HepG2 (cell line): ENCODE results near the gene KDELR3. TPM values are rescaled to one million over a fixed set of nuclear protein-coding genes. Genes with fewer than 3 reads are reported as not detected.

Source experiments
- ATAC-seq: fragments of 200-7000 bp; cut with Tn5 transposase; 3 replicates; pipeline ENCODE4 v1.9.1; 2020; ENCODE audit warnings: mild to moderate bottlenecking, moderate library complexity
- BruUV-seq: library from RNA; stranded (reverse); fragments of 400-500 nt; replicated peaks from 2 replicates; lab custom pipeline; 2021; lab: Mats Ljungman, UMichigan
- CTCF ChIA-PET: fragments of 300-600 bp; formaldehyde crosslinking; extraction: SDS; loops from one replicate; lab custom pipeline; 2021; ENCODE audit warnings: low total read pairs, inconsistent platforms, low intra/inter-chr PET ratio; lab: Yijun Ruan, JAX
- POLR2A ChIA-PET: fragments of 350-600 bp; sonication (Branson Sonifier 250); formaldehyde crosslinking; loops from one replicate; lab custom pipeline; 2020; ENCODE audit warnings: antibody characterized with exemption, inconsistent platforms; lab: Yijun Ruan, JAX
- DNase-seq: peaks from one replicate; pipeline ENCODE4 v3.0.0-alpha.2; 2015; ENCODE audit warnings: low spot score
- FAIRE-seq: peaks from 3 replicates; lab custom pipeline; 2011; peaks lifted over from hg19 to GRCh38; lab: Jason Lieb, UNC
- H2AFZ ChIP-seq: one replicate; pipeline ENCODE4 v1.6.1; 2011; ENCODE audit warnings: low read length, inconsistent platforms
- H3K27ac ChIP-seq: fragments of 300-600 bp; 3 replicates; pipeline ENCODE4 v1.8.0; 2011; ENCODE audit warnings: mixed run types, mild to moderate bottlenecking, mixed read lengths, low read length, inconsistent platforms; ENCODE audit not compliant: insufficient read depth; ENCODE audit errors: extremely low read length
- H3K27me3 ChIP-seq, 2 experiments: fragments of 200-600 bp in 1 of 2; 2 replicates in 1 of 2; 3 replicates in 1 of 2; pipeline versions ENCODE4 v1.6.0 to v1.8.0; 2011; ENCODE audit warnings: low read length in 2 of 2, mild to moderate bottlenecking in 2 of 2, moderate library complexity in 2 of 2, inconsistent platforms in 1 of 2; ENCODE audit not compliant: insufficient read depth in 2 of 2, control insufficient read depth in 1 of 2
- H3K36me3 ChIP-seq, 2 experiments: fragments of 200-600 bp in 1 of 2; replicated peaks in 1 of 2; 2 replicates in 1 of 2; 3 replicates in 1 of 2; pipeline versions ENCODE4 v1.5.1 to v1.8.0; 2011; ENCODE audit warnings: low read length in 2 of 2, inconsistent platforms in 1 of 2; ENCODE audit not compliant: insufficient read depth in 2 of 2, control insufficient read depth in 1 of 2
- H3K4me1 ChIP-seq: 2 replicates; pipeline ENCODE4 v1.5.1; 2012; ENCODE audit warnings: low read length, inconsistent platforms; ENCODE audit not compliant: insufficient read depth
- H3K4me2 ChIP-seq: 2 replicates; pipeline ENCODE4 v1.6.0; 2011; ENCODE audit warnings: low read depth, low read length, inconsistent platforms
- H3K4me3 ChIP-seq, 3 experiments: fragments of 200-600 bp in 1 of 3; sonication (generic), shearing (Covaris generic) in 1 of 3; replicated peaks in 1 of 3; 2 replicates each; pipeline ENCODE4 v1.5.1; 2011 to 2016; ENCODE audit warnings: low read length in 3 of 3, inconsistent platforms in 2 of 3, low read depth in 2 of 3, mild to moderate bottlenecking in 2 of 3, control low read depth in 1 of 3, mixed read lengths in 1 of 3; ENCODE audit not compliant: insufficient read depth in 1 of 3
- H3K79me2 ChIP-seq: one replicate; pipeline ENCODE4 v1.6.1; 2011; ENCODE audit warnings: low read length, inconsistent platforms; ENCODE audit not compliant: insufficient read depth
- H3K9ac ChIP-seq: 2 replicates; pipeline ENCODE4 v1.6.0; 2011; ENCODE audit warnings: mild to moderate bottlenecking, low read depth, low read length, inconsistent platforms; ENCODE audit not compliant: insufficient read depth
- H3K9me3 ChIP-seq: 2 replicates; pipeline ENCODE4 v1.5.1; 2012; ENCODE audit warnings: mild to moderate bottlenecking, low read length
- H4K20me1 ChIP-seq: 2 replicates; pipeline ENCODE4 v1.6.0; 2011; ENCODE audit warnings: inconsistent platforms, mild to moderate bottlenecking, low read length, moderate library complexity; ENCODE audit not compliant: insufficient read depth
- AFF4 ChIP-seq: sonication (generic); formaldehyde crosslinking; IDR thresholded peaks from 2 replicates; pipeline ENCODE4 v1.4.0; 2020; ENCODE audit warnings: missing genetic modification reagents
- ARID4A ChIP-seq: sonication (generic); formaldehyde crosslinking; IDR thresholded peaks from 2 replicates; pipeline ENCODE4 v1.5.0; 2020; ENCODE audit warnings: mild to moderate bottlenecking, missing genetic modification reagents, borderline replicate concordance
- ATF7-NPFF ChIP-seq: sonication (generic); formaldehyde crosslinking; IDR thresholded peaks from 2 replicates; pipeline ENCODE4 v1.8.1; 2023; ENCODE audit warnings: mild to moderate bottlenecking, low read depth, missing genetic modification reagents, moderate library complexity
- CCDC6 ChIP-seq: sonication (generic); formaldehyde crosslinking; IDR thresholded peaks from 2 replicates; pipeline ENCODE4 v1.8.1; 2022; ENCODE audit warnings: mild to moderate bottlenecking, missing genetic modification reagents, moderate library complexity
- CHD2 ChIP-seq: IDR thresholded peaks from 2 replicates; pipeline ENCODE4 v1.6.1; 2011; ENCODE audit warnings: low read depth, low read length, improper control_type of control experiment
- ELF1 ChIP-seq: sonication (generic); formaldehyde crosslinking; IDR thresholded peaks from 2 replicates; pipeline ENCODE4 v1.4.0; 2020; ENCODE audit warnings: missing genetic modification reagents
- HDAC2 ChIP-seq: sonication (generic); formaldehyde crosslinking; IDR thresholded peaks from 2 replicates; pipeline ENCODE4 v1.4.0; 2020; ENCODE audit warnings: missing genetic modification reagents
- HNF1B ChIP-seq: sonication (generic); formaldehyde crosslinking; IDR thresholded peaks from 2 replicates; pipeline ENCODE4 v1.5.1; 2020; ENCODE audit warnings: mild to moderate bottlenecking, moderate library complexity, missing genetic modification reagents
- HOXA9 ChIP-seq: sonication (generic); formaldehyde crosslinking; IDR thresholded peaks from 2 replicates; pipeline ENCODE4 v1.8.1; 2022; ENCODE audit warnings: missing genetic modification reagents, mild to moderate bottlenecking, moderate library complexity, borderline replicate concordance
- MED13 ChIP-seq: sonication (generic); formaldehyde crosslinking; IDR thresholded peaks from 2 replicates; pipeline ENCODE4 v1.5.0; 2020; ENCODE audit warnings: missing genetic modification reagents
- NFKBIZ ChIP-seq: IDR thresholded peaks from 2 replicates; pipeline ENCODE4 v1.6.1; 2018; ENCODE audit warnings: missing genetic modification reagents, missing compliant biosample characterization
- SOX5 ChIP-seq: IDR thresholded peaks from 2 replicates; pipeline ENCODE4 v1.6.1; 2016; ENCODE audit warnings: borderline replicate concordance
- THAP11 ChIP-seq: IDR thresholded peaks from 2 replicates; pipeline ENCODE4 v1.6.1; 2016; ENCODE audit warnings: missing biosample characterization, missing genetic modification reagents
- XRCC5 ChIP-seq: fragments of 200-400 bp; formaldehyde crosslinking; optimal IDR thresholded peaks from 2 replicates; pipeline ENCODE3; 2017; ENCODE audit warnings: mild to moderate bottlenecking, low read length
- ZNF274 ChIP-seq: sonication (generic); formaldehyde crosslinking; IDR thresholded peaks from 2 replicates; pipeline ENCODE4 v1.5.1; 2020; ENCODE audit warnings: mild to moderate bottlenecking, missing genetic modification reagents
- ZNF747 ChIP-seq: sonication (generic); formaldehyde crosslinking; IDR thresholded peaks from 2 replicates; pipeline ENCODE4 v1.8.1; 2023; ENCODE audit warnings: missing genetic modification reagents, mild to moderate bottlenecking, borderline replicate concordance
- WGBS: methylation state at CpG from one replicate; pipeline ENCODE4 v1.1.6; 2017; ENCODE audit warnings: low lambda C conversion rate; 5-methylcytosine and 5-hydroxymethylcytosine counted together
- in situ Hi-C: cut with HindIII; loops from 2 replicates; pipeline ENCODE4 v1.10.0; 2017; ENCODE audit warnings: low pct_unique_long_range_greater_than_20kb; ENCODE audit not compliant: extremely low pct_ligation_motif_present
- intact Hi-C: fragments of 100-400 bp; cut with micrococcal nuclease; formaldehyde crosslinking; loops from one replicate; pipeline ENCODE4 v1.10.0; 2022; ENCODE audit not compliant: unreplicated experiment
- polyA plus RNA-seq, 8 experiments: library from polyadenylated mRNA; depleted of rRNA in 3 of 8; stranded (reverse) in 7 of 8; unstranded in 1 of 8; fragments of >200 nt; fragmentation: Illumina TruSeq in 4 of 8; extraction: Trizol in 4 of 8; gene quantifications; 2 replicates each; pipeline versions ENCODE4 v1.2.1 to v1.2.3, GENCODE V29; 2011 to 2016; ENCODE audit warnings: low read depth in 4 of 8, missing spikeins in 1 of 8, mixed read lengths in 1 of 8; ENCODE audit not compliant: insufficient read depth in 1 of 8
- total RNA-seq, 5 experiments: library from RNA; depleted of rRNA; stranded (reverse); fragments of >200 nt; fragmentation: Illumina TruSeq; extraction: Trizol; gene quantifications; 2 replicates each; pipeline ENCODE4 v1.2.3, GENCODE V29; 2016; ENCODE audit warnings: low read depth in 1 of 5

Gene KDELR3
- total and polyA plus RNA-seq, 2 of the 13 experiments (the other 11 are each of a cell fraction or from before 2014, with no cell fraction given): 24.2 to 65.7 TPM

- in situ Hi-C loops (no loop called here), intact Hi-C loops (no loop called here)
- Histone ChIP-seq H4K20me1 (no peaks in the 10 kb centered on the region), H3K27ac (no peak overlapping the region), H3K4me1 (peaks cover 63% of the 10 kb centered on the region), H3K27me3 (peaks cover 0 to 13% of the 10 kb centered on the region in 2 experiments; a peak in 3 of 5 replicates), H3K36me3 (no peaks in the 10 kb centered on the region), H2AFZ (no peak overlapping the region), H3K4me3 (peak overlapping the region; percentile 64 to 87 (median 75)), H3K9me3 (no peaks in the 10 kb centered on the region), H3K79me2 (no peaks in the 10 kb centered on the region), H3K9ac (peak overlapping the region; percentile 81), H3K4me2 (peak overlapping the region; percentile 96)
- BruUV-seq: no TSS peak
- DNase-seq (no peak), ATAC-seq (no peak), FAIRE-seq (no peak)
- WGBS: 5% methylated on average over 4 of the region's 20 CpGs
- ChIA-PET CTCF (no interaction called here), POLR2A (no interaction called here)
- TF ChIP-seq HNF1B (CRISPR knock-in tag) (peak; percentile 16; the same call in 1 of the 2 replicates), ARID4A (CRISPR knock-in tag) (peak; percentile 39; the same call in 1 of the 2 replicates), NFKBIZ (no peak), HDAC2 (CRISPR knock-in tag) (peak; percentile 28; the same call in 1 of the 2 replicates), AFF4 (CRISPR knock-in tag) (no peak), CHD2 (no peak), HOXA9 (peak; percentile 23; the same call in 1 of the 2 replicates), ZNF274 (CRISPR knock-in tag) (0 out of 2 replicates have a peak, but pooled peaks have one; percentile 21), THAP11 (CRISPR knock-in tag) (no peak), CCDC6 (CRISPR knock-in tag) (no peak), MED13 (no peak), SOX5 (CRISPR knock-in tag) (0 out of 2 replicates have a peak, but pooled peaks have one; percentile 12), ELF1 (CRISPR knock-in tag) (peak; percentile 44; the same call in 1 of the 2 replicates), ZNF747 (CRISPR knock-in tag) (no peak), XRCC5 (no peak), ATF7-NPFF (CRISPR knock-in tag) (0 out of 2 replicates have a peak, but pooled peaks have one; percentile 41)
These were observed 425 bp upstream of the KDELR3 start for GRCh38 chr22:38467438-38467903.
